ENCODE measurements around the gene CCDC148. TPM values are rescaled to one million over a fixed set of nuclear protein-coding genes. Genes with fewer than 3 reads are reported as not detected.
A peak's percentile ranks its signal among the peaks of the same experiment; 100 is the strongest.
"Not testable (repeated sequence)": the region's sequence is repeated elsewhere in the genome, so short reads cannot be mapped to it uniquely, and the experiment has no call there.

Gene CCDC148
- total and polyA plus RNA-seq, 12 donors = 0.07 to 1.4 (median 0.66) TPM

DNA sequence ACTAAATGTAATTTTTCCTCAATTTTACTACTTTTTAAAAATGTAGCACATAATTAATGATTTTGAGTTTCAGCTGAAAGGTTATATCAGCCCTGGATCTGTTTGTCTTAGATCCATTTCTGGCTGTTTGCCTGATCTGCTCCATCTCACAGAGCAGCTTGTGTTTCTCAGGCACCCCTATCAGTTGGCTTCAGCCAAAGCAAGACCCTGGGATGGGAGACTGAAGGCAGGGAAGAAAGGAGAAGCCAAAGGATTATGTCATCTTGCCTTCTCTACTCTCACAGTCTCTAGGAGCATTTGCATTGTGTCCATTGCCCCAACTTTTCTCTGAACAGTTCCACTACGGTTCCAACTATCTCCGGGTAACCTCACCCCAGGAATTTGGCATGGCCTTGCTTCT, 110.5 kb downstream of the CCDC148 start:
- H3K4me1 ChIP-seq = no peaks in the 10 kb centered on the region
- H3K27me3 ChIP-seq = no peaks in the 10 kb centered on the region
- no peak overlapping the region for H3K27ac ChIP-seq
- intact Hi-C loops (cut with DNase I) = no loop called here
- H3K36me3 ChIP-seq = no peaks in the 10 kb centered on the region
- TF ChIP-seq CTCF (IDR thresholded peaks at IDR 0.05) = no peak
- H3K9me3 ChIP-seq = no peaks in the 10 kb centered on the region
- 62 to 64% methylated on average over 2 of the region's 2 CpGs for WGBS, 2 donors
- no peak overlapping the region for H3K4me3 ChIP-seq
- no peak for DNase-seq
- ATAC-seq = no peak

GRCh38 chr2:158339513-158339912, 117.0 kb downstream of the CCDC148 start:
- DNase-seq = no peak
- no peak overlapping the region for H3K27ac ChIP-seq
- no peaks in the 10 kb centered on the region for H3K36me3 ChIP-seq
- H3K4me3 ChIP-seq = no peak overlapping the region
- intact Hi-C loops (cut with DNase I) = no loop called here
- TF ChIP-seq CTCF (IDR thresholded peaks at IDR 0.05) = no peak
- no peaks in the 10 kb centered on the region for H3K4me1 ChIP-seq
- ATAC-seq = peak in 2 of 8 donors; percentile 54 to 62
- no peaks in the 10 kb centered on the region for H3K27me3 ChIP-seq
- H3K9me3 ChIP-seq = no peaks in the 10 kb centered on the region

GRCh38 chr2:158337018-158337417, 119.5 kb downstream of the CCDC148 start:
- no peaks in the 10 kb centered on the region for H3K36me3 ChIP-seq
- ATAC-seq = no peak

DNA sequence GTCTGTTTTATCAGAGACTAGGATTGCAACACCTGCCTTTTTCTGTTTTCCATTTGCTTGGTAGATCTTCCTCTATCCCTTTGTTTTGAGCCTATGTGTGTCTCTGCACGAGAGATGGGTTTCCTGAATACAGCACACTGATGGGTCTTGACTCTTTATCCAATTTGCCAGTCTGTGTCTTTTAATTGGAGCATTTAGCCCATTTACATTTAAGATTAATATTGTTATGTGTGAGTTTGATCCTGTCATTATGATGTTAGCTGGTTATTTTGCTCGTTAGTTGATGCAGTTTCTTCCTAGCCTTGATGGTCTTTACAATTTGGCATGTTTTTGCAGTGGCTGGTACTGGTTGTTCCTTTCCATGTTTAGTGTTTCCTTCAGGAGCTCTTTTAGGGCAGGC, 124.8 kb downstream of the CCDC148 start:
- H3K4me3 ChIP-seq; intact Hi-C loops (cut with DNase I); ATAC-seq; H3K36me3 ChIP-seq; H3K4me1 ChIP-seq; DNase-seq; H3K27me3 ChIP-seq; H3K27ac ChIP-seq: not testable (repeated sequence)
- whole genome bisulfite sequencing, 2 donors = 76 to 81% methylated on average over 1 to 2 of the region's 2 CpGs
- peaks cover 0 to 32% (median 0%) of the 10 kb centered on the region in 11 donors for H3K9me3 ChIP-seq

More at GRCh38 chr2:158337018-158337417, 119.5 kb downstream of the CCDC148 start:
- no peaks in the 10 kb centered on the region for H3K4me1 ChIP-seq
- no peak for TF ChIP-seq CTCF (IDR thresholded peaks at IDR 0.05)
- H3K4me3 ChIP-seq = no peak overlapping the region
- H3K27me3 ChIP-seq = no peaks in the 10 kb centered on the region
- intact Hi-C loops (cut with DNase I) = no loop called here
- DNase-seq = no peak
- H3K9me3 ChIP-seq = peaks cover 0 to 10% (median 0%) of the 10 kb centered on the region in 11 donors
- no peak overlapping the region for H3K27ac ChIP-seq

GRCh38 chr2:158325782-158326340, 130.7 kb downstream of the CCDC148 start:
- no peak for ATAC-seq
- intact Hi-C loops (cut with DNase I) = no loop called here

More at GRCh38 chr2:158325782-158326340, 130.7 kb downstream of the CCDC148 start:
- no peaks in the 10 kb centered on the region for H3K4me1 ChIP-seq
- H3K9me3 ChIP-seq = peaks cover 0 to 16% (median 0%) of the 10 kb centered on the region in 11 donors
- no peak overlapping the region for H3K4me3 ChIP-seq
- no peak for DNase-seq
- no peak for TF ChIP-seq CTCF (IDR thresholded peaks at IDR 0.05)
- no peaks in the 10 kb centered on the region for H3K27me3 ChIP-seq
- WGBS, 2 donors = 55 to 69% methylated on average over 2 of the region's 2 CpGs
- no peaks in the 10 kb centered on the region for H3K36me3 ChIP-seq
- no peak overlapping the region for H3K27ac ChIP-seq

All from heart right ventricle (tissue), 16 donors.